ENCODE results near the gene UPF3B. TPM values are rescaled to one million over a fixed set of nuclear protein-coding genes. Genes with fewer than 3 reads are reported as not detected.
"Not testable (repeated sequence)": the region's sequence is repeated elsewhere in the genome, so short reads cannot be mapped to it uniquely, and the experiment has no call there.

The UPF3B gene, protein sequence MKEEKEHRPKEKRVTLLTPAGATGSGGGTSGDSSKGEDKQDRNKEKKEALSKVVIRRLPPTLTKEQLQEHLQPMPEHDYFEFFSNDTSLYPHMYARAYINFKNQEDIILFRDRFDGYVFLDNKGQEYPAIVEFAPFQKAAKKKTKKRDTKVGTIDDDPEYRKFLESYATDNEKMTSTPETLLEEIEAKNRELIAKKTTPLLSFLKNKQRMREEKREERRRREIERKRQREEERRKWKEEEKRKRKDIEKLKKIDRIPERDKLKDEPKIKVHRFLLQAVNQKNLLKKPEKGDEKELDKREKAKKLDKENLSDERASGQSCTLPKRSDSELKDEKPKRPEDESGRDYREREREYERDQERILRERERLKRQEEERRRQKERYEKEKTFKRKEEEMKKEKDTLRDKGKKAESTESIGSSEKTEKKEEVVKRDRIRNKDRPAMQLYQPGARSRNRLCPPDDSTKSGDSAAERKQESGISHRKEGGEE
- total RNA-seq, result 8.3 and 12.4 TPM in 2 replicates
- long read RNA-seq, partial matches to known transcripts, result 6 of 9 reads
- long read RNA-seq, other reads (novel, unspliced or antisense), result 3 of 9 reads

GRCh38 chrX:119852382-119853353 is at the start of gene UPF3B:
Gene UPF3B (minus strand): TSS chrX:119852963. CDS start chrX:119852928, 35 bp downstream.
- H3K4me1 Mint-ChIP-seq (ENCODE audit: unreplicated experiment), result peaks cover 12% of the 10 kb centered on the region
- peak; percentile 98 for DNase-seq (ENCODE audit: extremely low spot score, unreplicated experiment)
- peak within 1 kb of the TSS; percentile 98 for H3K4me3 Mint-ChIP-seq (ENCODE audit: unreplicated experiment)
- TF ChIP-seq, protein P1, sequence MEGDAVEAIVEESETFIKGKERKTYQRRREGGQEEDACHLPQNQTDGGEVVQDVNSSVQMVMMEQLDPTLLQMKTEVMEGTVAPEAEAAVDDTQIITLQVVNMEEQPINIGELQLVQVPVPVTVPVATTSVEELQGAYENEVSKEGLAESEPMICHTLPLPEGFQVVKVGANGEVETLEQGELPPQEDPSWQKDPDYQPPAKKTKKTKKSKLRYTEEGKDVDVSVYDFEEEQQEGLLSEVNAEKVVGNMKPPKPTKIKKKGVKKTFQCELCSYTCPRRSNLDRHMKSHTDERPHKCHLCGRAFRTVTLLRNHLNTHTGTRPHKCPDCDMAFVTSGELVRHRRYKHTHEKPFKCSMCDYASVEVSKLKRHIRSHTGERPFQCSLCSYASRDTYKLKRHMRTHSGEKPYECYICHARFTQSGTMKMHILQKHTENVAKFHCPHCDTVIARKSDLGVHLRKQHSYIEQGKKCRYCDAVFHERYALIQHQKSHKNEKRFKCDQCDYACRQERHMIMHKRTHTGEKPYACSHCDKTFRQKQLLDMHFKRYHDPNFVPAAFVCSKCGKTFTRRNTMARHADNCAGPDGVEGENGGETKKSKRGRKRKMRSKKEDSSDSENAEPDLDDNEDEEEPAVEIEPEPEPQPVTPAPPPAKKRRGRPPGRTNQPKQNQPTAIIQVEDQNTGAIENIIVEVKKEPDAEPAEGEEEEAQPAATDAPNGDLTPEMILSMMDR (IDR thresholded peaks at IDR 0.05), result no peak
- peaks cover 4% of the 10 kb centered on the region for H3K36me3 Mint-ChIP-seq (ENCODE audit: unreplicated experiment)
- no peaks in the 10 kb centered on the region for H3K27me3 Mint-ChIP-seq (ENCODE audit: unreplicated experiment)
- H3K9me3 Mint-ChIP-seq (ENCODE audit: unreplicated experiment), result peaks cover 10% of the 10 kb centered on the region
- peak within 1 kb of the TSS; percentile 99 for H3K27ac Mint-ChIP-seq (ENCODE audit: unreplicated experiment)

- Mint-ChIP-seq H3K4me1 (ENCODE audit: unreplicated experiment) (no peaks in the 10 kb centered on the region), H3K27ac (ENCODE audit: unreplicated experiment) (no peak overlapping the region), H3K9me3 (ENCODE audit: unreplicated experiment) (no peaks in the 10 kb centered on the region)
Observed at GRCh38 chrX:119900976-119901375, 48.2 kb upstream of the UPF3B start.

DNA sequence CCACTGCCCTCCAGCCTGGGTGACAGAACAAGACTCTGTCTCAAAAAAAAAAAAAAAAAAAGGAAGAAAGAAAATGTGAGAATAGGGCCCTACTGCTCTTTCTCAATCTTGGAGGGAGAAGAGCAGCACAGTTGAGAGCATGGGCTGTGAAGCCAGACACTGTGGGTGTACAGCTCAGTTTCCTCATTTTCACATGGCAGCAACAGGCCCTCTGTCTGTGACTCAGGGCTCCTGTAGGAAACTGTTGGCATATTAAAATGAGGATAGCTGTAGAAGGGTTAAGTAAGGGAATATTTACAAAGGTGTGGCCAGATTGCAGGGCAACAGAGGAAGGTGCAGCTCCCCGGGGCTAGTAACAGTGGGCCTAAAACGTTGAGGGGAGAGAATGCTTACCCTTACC is 46.4 kb upstream of the UPF3B start:
- Mint-ChIP-seq H3K27ac (ENCODE audit: unreplicated experiment) (no peak overlapping the region), H3K9me3 (ENCODE audit: unreplicated experiment) (no peaks in the 10 kb centered on the region), H3K4me1 (ENCODE audit: unreplicated experiment) (no peaks in the 10 kb centered on the region), H3K4me3 (ENCODE audit: unreplicated experiment) (no peak overlapping the region), H3K27me3 (ENCODE audit: unreplicated experiment) (no peaks in the 10 kb centered on the region), H3K36me3 (ENCODE audit: unreplicated experiment) (no peaks in the 10 kb centered on the region)
- TF ChIP-seq, protein P1 (IDR thresholded peaks at IDR 0.05), result no peak
- no peak for DNase-seq (ENCODE audit: extremely low spot score, unreplicated experiment)

More at GRCh38 chrX:119900976-119901375, 48.2 kb upstream of the UPF3B start:
- no peaks in the 10 kb centered on the region for H3K27me3 Mint-ChIP-seq (ENCODE audit: unreplicated experiment)
- TF ChIP-seq, protein P1 (IDR thresholded peaks at IDR 0.05), result no peak
- DNase-seq (ENCODE audit: extremely low spot score, unreplicated experiment), result no peak
- H3K4me3 Mint-ChIP-seq (ENCODE audit: unreplicated experiment), result no peak overlapping the region
- H3K36me3 Mint-ChIP-seq (ENCODE audit: unreplicated experiment), result no peaks in the 10 kb centered on the region

GRCh38 chrX:119895843-119896326 is 43.1 kb upstream of the UPF3B start, which contains the start of gene AKAP14:
Gene AKAP14 (plus strand): TSS chrX:119895893. CDS start chrX:119903224, 7,331 bp downstream.
- Mint-ChIP-seq H3K4me3 (ENCODE audit: unreplicated experiment) (no peak within 1 kb of the TSS), H3K36me3 (ENCODE audit: unreplicated experiment) (no peaks in the 10 kb centered on the region), H3K27ac (ENCODE audit: unreplicated experiment) (no peak within 1 kb of the TSS), H3K27me3 (ENCODE audit: unreplicated experiment) (no peaks in the 10 kb centered on the region), H3K4me1 (ENCODE audit: unreplicated experiment) (no peaks in the 10 kb centered on the region), H3K9me3 (ENCODE audit: unreplicated experiment) (no peaks in the 10 kb centered on the region)
- TF ChIP-seq, protein P1 (IDR thresholded peaks at IDR 0.05), result no peak
- DNase-seq (ENCODE audit: extremely low spot score, unreplicated experiment), result no peak

DNA sequence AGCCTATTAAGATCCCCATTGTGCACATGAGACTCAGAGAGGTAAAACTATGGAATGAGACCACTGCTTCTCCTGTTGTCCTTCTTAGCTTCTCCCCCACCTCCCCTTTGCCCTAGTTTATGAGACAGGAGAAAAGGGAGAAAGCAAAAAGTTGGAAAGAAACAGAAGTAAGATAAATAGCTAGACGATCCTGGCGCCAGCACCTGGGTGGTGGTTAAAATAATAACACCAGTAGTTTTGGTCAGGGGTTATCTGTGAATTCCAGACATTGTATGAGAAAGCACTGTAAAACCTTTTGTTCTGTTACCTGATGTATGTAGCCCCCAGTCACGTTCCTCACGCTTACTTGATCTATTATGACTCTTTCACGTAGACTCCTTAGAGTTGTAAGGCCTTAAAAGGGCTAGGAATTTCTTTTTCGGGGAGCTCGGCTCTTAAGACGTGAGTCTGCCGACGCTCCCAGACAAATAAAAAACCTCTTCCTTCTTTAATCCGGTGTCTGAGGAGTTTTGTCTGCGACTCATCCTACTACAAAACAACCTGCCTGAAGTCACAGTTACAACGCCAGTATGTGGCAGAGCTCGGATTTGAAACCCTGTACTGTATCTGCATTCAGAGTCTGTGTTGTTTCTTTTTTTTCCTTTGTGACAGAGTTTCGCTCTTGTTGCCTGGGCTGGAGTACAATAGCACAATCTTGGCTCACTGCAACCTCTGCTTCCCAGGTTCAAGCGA is 39.4 kb upstream of the UPF3B start:
- not testable (repeated sequence) for DNase-seq (ENCODE audit: extremely low spot score, unreplicated experiment); H3K9me3 Mint-ChIP-seq (ENCODE audit: unreplicated experiment); H3K4me1 Mint-ChIP-seq (ENCODE audit: unreplicated experiment); H3K27me3 Mint-ChIP-seq (ENCODE audit: unreplicated experiment); H3K4me3 Mint-ChIP-seq (ENCODE audit: unreplicated experiment); H3K36me3 Mint-ChIP-seq (ENCODE audit: unreplicated experiment); H3K27ac Mint-ChIP-seq (ENCODE audit: unreplicated experiment)

- H3K9me3 Mint-ChIP-seq (ENCODE audit: unreplicated experiment); H3K4me1 Mint-ChIP-seq (ENCODE audit: unreplicated experiment): not testable (repeated sequence)
Observed at GRCh38 chrX:119890626-119891025, 37.9 kb upstream of the UPF3B start.

More at GRCh38 chrX:119890626-119891025, 37.9 kb upstream of the UPF3B start:
- H3K4me3 Mint-ChIP-seq (ENCODE audit: unreplicated experiment); DNase-seq (ENCODE audit: extremely low spot score, unreplicated experiment); H3K36me3 Mint-ChIP-seq (ENCODE audit: unreplicated experiment); H3K27me3 Mint-ChIP-seq (ENCODE audit: unreplicated experiment); H3K27ac Mint-ChIP-seq (ENCODE audit: unreplicated experiment): not testable (repeated sequence)
